ENCODE data around the gene STK32B.

STK32B gene

GRCh38 chr4:5532100-5532499 lies 480.8 kb downstream of the STK32B start:
- DNase-seq (ENCODE audit: low spot score), result no peak

- no peak for DNase-seq (ENCODE audit: low spot score)
Observed at GRCh38 chr4:5539584-5539983, 488.3 kb downstream of the STK32B start.

- no peak for DNase-seq (ENCODE audit: low spot score)
Observed at GRCh38 chr4:5541169-5541568, 489.9 kb downstream of the STK32B start.

GRCh38 chr4:5543681-5544080 lies 492.4 kb downstream of the STK32B start:
- DNase-seq (ENCODE audit: low spot score), result no peak

GRCh38 chr4:5544762-5545161 lies 493.5 kb downstream of the STK32B start:
- DNase-seq (ENCODE audit: low spot score), result no peak

GRCh38 chr4:5545271-5545670 lies 494.0 kb downstream of the STK32B start:
- DNase-seq (ENCODE audit: low spot score), result no peak

GRCh38 chr4:5547651-5548249 lies 496.5 kb downstream of the STK32B start:
- no peak for DNase-seq (ENCODE audit: low spot score)

Measured in CD4-positive, alpha-beta T cell treated with Interleukin-6 at 100 ng/mL for 8 hours (primary cell).